Measurements from ENCODE around the gene TUBGCP3. TPM values are rescaled to one million over a fixed set of nuclear protein-coding genes. Genes with fewer than 3 reads are reported as not detected.
"Not testable (repeated sequence)": the region's sequence is repeated elsewhere in the genome, so short reads cannot be mapped to it uniquely, and the experiment has no call there.

Gene TUBGCP3
- total RNA-seq, 6 donors from 2014 or later: 27.7 to 50.3 (median 34.9) TPM

GRCh38 chr13:112634102-112634501 lies 46.1 kb upstream of the TUBGCP3 start:
- TF ChIP-seq EP300 (IDR thresholded peaks at IDR 0.05) (no peak), CTCF (IDR thresholded peaks at IDR 0.05) (no peak), POLR2A (IDR thresholded peaks at IDR 0.05) (no peak), POLR2AphosphoS5 (IDR thresholded peaks at IDR 0.05) (no peak)
- no peak for ATAC-seq (ENCODE audit: low FRiP score in 2 of 2)
- no peaks in the 10 kb centered on the region for H3K36me3 ChIP-seq
- no peaks in the 10 kb centered on the region for H3K9me3 ChIP-seq
- WGBS, 2 donors: 80 to 86% methylated on average over 11 of the region's 11 CpGs
- H3K4me1 ChIP-seq: no peaks in the 10 kb centered on the region
- H3K27me3 ChIP-seq: no peaks in the 10 kb centered on the region
- no peak overlapping the region for H3K4me3 ChIP-seq
- no peak overlapping the region for H3K27ac ChIP-seq
- DNase-seq: no peak

GRCh38 chr13:112630226-112630625 lies 42.3 kb upstream of the TUBGCP3 start:
- not testable (repeated sequence) for DNase-seq; ATAC-seq (ENCODE audit: low FRiP score in 2 of 2); H3K4me3 ChIP-seq; H3K27me3 ChIP-seq; H3K9me3 ChIP-seq; H3K36me3 ChIP-seq; H3K4me1 ChIP-seq; H3K27ac ChIP-seq
- WGBS, 2 donors: 87 to 90% methylated on average over 10 of the region's 10 CpGs

- ATAC-seq (ENCODE audit: low FRiP score in 2 of 2): no peak
- no peaks in the 10 kb centered on the region for H3K9me3 ChIP-seq
- DNase-seq: no peak
- H3K36me3 ChIP-seq: no peaks in the 10 kb centered on the region
- TF ChIP-seq EP300 (IDR thresholded peaks at IDR 0.05) (no peak), POLR2AphosphoS5 (IDR thresholded peaks at IDR 0.05) (no peak), POLR2A (IDR thresholded peaks at IDR 0.05) (no peak), CTCF (IDR thresholded peaks at IDR 0.05) (no peak)
- H3K4me3 ChIP-seq: no peak overlapping the region
- WGBS, 2 donors: 69 to 75% methylated on average over 8 of the region's 8 CpGs
- H3K27ac ChIP-seq: no peak overlapping the region
- H3K4me1 ChIP-seq: no peaks in the 10 kb centered on the region
- no peaks in the 10 kb centered on the region for H3K27me3 ChIP-seq
Observed at GRCh38 chr13:112629161-112629560, 41.2 kb upstream of the TUBGCP3 start.

- not testable (repeated sequence) for H3K4me3 ChIP-seq; H3K9me3 ChIP-seq; H3K27me3 ChIP-seq; H3K36me3 ChIP-seq; H3K27ac ChIP-seq; H3K4me1 ChIP-seq; DNase-seq; ATAC-seq (ENCODE audit: low FRiP score in 2 of 2)
- WGBS, 2 donors: 100% methylated on average over 1 of the region's 1 CpG
Observed at GRCh38 chr13:112627613-112628012, 39.7 kb upstream of the TUBGCP3 start.

GRCh38 chr13:112627161-112627560 lies 39.2 kb upstream of the TUBGCP3 start:
- Histone ChIP-seq H3K4me3 (no peak overlapping the region), H3K9me3 (no peaks in the 10 kb centered on the region), H3K4me1 (no peaks in the 10 kb centered on the region), H3K27me3 (no peaks in the 10 kb centered on the region), H3K27ac (no peak overlapping the region), H3K36me3 (no peaks in the 10 kb centered on the region)
- 92 to 100% methylated on average over 7 of the region's 11 CpGs for WGBS, 2 donors
- ATAC-seq (ENCODE audit: low FRiP score in 2 of 2): no peak
- no peak for DNase-seq
- TF ChIP-seq EP300 (IDR thresholded peaks at IDR 0.05): no peak
- TF ChIP-seq CTCF (IDR thresholded peaks at IDR 0.05): no peak
- TF ChIP-seq POLR2A (IDR thresholded peaks at IDR 0.05): no peak
- no peak for TF ChIP-seq POLR2AphosphoS5 (IDR thresholded peaks at IDR 0.05)

- Histone ChIP-seq H3K4me3 (no peak overlapping the region), H3K9me3 (no peaks in the 10 kb centered on the region), H3K27me3 (no peaks in the 10 kb centered on the region), H3K4me1 (no peaks in the 10 kb centered on the region), H3K36me3 (no peaks in the 10 kb centered on the region), H3K27ac (no peak overlapping the region)
- no peak for TF ChIP-seq POLR2A (IDR thresholded peaks at IDR 0.05)
- TF ChIP-seq POLR2AphosphoS5 (IDR thresholded peaks at IDR 0.05): no peak
- no peak for TF ChIP-seq EP300 (IDR thresholded peaks at IDR 0.05)
- no peak for TF ChIP-seq CTCF (IDR thresholded peaks at IDR 0.05)
- WGBS, 2 donors: 91 to 92% methylated on average over 10 of the region's 10 CpGs
- no peak for ATAC-seq (ENCODE audit: low FRiP score in 2 of 2)
- DNase-seq: no peak
Observed at GRCh38 chr13:112626761-112627160, 38.8 kb upstream of the TUBGCP3 start.

All from upper lobe of left lung (tissue), 6 donors.